GM11168 (cell line): ENCODE data around the gene HLTF.
"Not testable (repeated sequence)": the region's sequence is repeated elsewhere in the genome, so short reads cannot be mapped to it uniquely, and the experiment has no call there.

Experiments used
- in situ Hi-C: fragments of 300-500 bp; cut with MboI; formaldehyde crosslinking; loops from one replicate; pipeline ENCODE4 v1.12.0; 2022; ENCODE audit warnings: low sequenced_read_pairs; ENCODE audit not compliant: unreplicated experiment

The HLTF gene

DNA sequence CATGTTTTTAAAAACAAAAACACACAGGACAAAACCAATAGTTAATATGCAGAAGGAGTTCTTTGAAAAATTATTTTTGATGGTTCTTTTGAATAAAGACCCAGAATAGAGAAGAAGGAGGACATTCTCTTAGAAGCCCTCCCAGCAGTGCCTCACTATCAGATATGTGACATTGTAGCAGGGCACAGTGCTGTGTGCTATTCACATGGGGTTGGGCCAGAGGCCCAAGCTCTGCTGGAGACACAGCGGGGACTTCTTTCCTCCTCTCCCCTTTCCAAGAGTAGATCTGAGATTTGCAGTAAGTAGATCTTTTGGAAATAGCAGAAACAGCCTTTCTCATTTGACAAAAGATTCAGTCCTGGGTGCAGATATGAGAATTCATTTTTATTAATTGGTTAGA is 88.7 kb downstream of the HLTF start:
- in situ Hi-C loops, result no loop called here

DNA sequence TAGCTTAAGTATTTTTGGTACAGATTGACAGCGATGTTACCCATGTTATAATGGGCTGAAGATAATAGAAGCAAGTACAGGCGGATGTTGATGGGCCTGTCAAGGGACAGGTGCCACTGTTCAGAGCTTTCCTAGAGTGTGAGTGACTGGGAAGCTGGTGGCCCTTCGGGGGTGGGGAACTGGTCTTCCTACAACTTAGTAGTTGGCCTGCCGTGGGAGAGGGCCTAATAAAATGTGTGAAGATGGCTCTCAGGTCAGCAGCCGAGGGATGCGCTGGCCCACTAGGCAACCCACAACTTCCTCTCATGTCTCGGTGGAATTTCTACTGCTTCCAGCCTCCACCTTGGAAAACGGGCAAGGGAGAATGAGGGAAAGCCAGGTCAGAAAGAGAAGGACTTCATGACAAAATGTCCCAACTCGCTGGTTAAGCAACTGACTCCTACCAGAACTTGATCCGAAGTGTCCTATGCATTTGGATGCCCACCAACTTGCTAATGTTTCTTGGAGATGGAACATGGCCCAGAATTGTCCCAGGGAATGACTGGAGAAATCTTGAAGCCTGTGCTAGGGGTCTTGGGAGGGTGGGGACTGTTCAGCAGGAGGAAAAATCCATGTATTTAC is 93.6 kb downstream of the HLTF start:
- in situ Hi-C loops, result no loop called here

DNA sequence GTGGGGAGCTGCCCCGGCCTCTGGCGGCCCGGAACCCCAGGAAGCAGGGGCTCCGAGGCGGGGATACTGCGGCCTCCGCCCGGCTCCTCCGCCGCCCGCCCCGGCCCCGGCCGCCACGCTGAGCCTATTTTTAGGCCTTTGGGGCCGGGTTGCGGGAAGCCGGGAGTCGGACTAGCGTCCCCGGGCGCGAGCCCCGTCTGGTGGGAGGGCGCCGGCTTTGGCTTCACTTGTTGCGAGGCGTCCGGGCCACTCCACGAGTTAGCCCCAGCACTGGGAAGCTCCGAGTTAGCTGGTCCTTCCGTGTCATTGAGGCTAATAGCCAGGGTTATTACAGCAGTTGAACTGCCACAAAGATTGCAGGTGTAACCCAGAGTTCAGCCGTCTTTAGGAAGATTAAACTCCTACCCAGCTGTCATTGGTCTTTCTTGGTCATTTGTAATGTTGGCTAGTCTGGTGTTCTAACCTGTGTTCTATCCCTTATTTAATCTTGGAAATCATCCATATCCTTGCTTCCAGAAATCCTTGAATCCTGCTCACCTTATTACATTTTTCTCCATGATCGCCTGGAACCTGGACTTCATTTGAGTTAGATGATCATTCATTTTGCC is 94.2 kb downstream of the HLTF start:
- in situ Hi-C loops, result no loop called here

DNA sequence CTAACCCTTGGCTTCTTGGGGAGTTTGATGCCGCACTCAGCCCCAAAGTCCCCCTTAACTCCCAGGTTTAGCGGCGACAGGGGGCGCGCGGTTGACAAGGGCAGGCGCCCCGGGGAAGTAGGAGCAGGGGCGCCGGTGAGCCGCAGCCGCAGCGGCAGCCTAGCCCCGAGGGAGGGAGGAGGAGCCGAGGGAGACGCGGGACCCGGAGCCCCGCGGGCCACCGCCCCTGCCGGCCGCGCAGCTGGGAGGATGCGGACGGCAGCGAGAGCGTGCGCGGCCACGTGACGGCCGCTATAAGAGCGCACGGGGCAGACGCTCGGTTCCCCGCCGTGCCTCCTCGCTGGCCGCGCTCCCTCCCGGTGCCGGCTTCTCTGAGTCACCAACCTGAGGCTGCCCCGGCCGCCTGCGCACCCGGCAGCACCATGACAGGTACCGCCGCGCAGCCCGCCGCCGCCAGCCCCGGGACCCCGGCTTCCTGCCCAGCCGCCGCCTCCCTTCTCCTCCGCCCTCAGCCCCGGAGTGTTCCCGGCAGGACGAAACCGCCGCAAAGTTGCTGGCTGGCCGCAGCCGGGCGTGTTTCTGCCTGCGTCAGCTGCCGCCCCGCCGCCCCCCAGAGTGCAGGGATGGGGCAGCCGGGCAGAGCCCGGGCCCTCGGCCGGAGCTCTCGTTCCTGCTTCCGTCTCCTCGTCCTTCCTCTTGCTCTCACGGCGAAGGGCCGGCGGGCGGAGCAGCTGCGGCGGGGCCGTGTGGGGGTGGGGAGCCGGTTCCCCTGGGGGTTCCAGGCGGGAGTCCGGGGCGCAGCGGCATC is 94.9 kb downstream of the HLTF start, which contains the start of gene GYG1:
TSS of gene GYG1 (plus strand) at position 322 of the 808 bp plus-strand sequence. CDS start at position 423, 101 bp downstream.
- in situ Hi-C loops, result no loop called here

DNA sequence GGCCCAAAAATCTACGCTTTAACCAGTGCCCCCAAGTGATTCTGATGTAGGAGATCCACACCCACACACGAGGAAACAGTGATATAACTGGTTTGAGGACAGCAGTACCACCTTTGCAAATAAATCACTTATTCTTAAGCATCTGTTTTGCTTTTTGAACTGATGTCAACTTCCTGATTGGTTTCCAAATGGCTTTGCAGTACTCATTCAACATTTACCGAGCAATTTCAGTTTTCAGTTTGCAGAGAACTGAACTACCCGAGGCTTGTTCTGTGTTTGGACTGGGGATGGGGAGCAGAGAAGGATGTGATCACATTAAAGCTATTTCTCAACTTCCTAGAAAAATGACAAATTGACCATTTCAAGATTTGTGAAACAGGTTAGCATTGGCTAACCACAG is 96.1 kb downstream of the HLTF start:
- in situ Hi-C loops, result no loop called here

DNA sequence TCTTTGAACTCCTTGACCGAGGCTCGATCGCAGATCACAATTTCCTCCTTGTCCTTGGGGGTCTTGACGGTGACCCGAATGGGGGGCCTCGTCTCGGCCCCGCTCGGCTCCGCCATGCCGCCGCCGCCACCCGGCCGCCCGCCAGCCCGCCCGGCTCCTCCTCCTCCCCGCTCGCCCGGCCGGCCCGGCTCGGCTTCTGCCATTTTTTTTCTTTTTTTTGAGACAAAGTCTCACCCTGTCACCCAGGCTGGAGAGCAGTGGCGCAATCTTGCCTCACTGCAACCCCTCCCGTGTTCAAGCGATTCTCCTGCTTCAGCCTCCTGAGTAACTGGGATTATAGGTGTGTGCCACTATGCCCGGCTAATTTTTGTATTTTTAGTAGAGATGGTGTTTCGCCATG is 98.8 kb downstream of the HLTF start:
- in situ Hi-C loops, result not testable (repeated sequence)

DNA sequence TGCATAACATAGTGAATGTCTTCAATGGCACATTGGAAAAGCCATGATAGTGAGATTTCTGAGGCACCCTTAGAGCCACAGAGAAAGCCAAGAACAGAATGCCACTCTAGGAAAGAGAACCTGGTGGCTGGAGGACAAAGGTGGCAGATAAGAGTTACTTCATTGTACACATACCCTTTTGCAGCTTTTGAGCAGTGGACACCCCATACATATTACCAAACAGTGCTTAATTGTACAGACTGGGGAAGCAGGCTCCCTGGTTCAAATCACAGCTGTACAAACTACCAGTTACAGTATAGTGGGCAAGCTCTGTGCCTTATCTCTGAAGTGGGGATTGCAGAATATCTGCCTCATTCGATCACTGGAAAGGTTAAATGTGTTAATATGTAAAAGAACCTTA is 105.1 kb downstream of the HLTF start:
- in situ Hi-C loops, result no loop called here
